T-helper 2 cell treated with Interferon-gamma antibody and Interleukin-4, amounts not matched to agents 100 ng/mL and 5 ng/mL, for 36 hours (primary cell): ENCODE measurements around the gene RAB3B. TPM values are rescaled to one million over a fixed set of nuclear protein-coding genes. Genes with fewer than 3 reads are reported as not detected.

Experiments
- intact Hi-C: fragments of 100-400 bp; cut with micrococcal nuclease; formaldehyde crosslinking; loops from one replicate; pipeline ENCODE4 v1.15.1; 2023
- total RNA-seq: library from RNA; stranded (reverse); gene quantifications from 2 replicates; pipeline ENCODE4 v1.2.3, GENCODE V29; 2022

Gene RAB3B
- total RNA-seq, 1 donor from 2014 or later = 0.05 TPM

- intact Hi-C loops = no loop called here
Measured at GRCh38 chr1:51957618-51958017, 32.9 kb downstream of the RAB3B start.

DNA sequence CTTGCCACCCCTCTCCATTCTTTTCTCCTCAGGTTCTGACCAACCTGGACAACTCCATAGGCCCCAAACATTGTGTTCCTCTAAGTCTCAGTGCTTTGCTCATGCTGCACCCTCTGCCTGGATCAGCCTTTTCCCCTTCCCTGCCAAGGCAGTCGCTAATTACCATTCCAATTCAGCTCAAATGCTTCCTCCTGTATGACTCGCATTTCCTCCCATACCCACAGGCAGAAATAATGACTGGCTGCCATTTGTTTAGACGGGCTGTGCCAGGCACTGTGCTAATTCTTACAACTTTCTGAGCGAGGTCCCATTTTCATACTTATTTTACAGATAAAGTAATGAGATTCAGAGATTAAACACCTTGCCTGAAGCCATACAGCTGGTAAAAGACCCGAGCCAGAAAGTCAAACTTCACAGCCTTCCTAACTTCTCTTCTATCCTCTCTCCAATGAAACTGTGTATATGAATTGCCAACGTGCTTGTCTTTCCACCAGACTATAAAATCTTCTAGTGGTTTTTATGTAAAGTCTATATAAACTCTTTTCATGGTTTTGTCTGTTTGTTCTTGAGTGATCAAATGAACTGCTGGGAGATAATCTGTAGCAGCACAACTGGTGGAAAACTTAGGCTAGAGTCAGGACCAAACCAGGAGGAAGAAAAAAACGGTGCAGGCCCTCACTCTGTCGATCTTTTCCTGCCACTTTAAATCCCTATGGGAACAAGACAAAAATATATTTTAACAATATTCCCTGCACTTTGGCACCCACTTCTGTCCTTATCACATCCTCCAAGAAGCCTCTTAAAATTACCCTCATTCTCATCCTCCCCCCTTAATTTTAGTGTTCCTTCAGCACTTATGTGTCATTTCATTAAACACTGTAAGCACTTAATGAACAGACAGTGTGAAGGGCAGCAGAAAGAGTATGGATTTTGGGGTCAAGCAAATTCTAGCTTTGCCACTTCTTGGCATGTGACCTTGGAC lies 33.7 kb downstream of the RAB3B start:
- intact Hi-C loops = no loop called here

GRCh38 chr1:51955797-51956527 lies 34.5 kb downstream of the RAB3B start:
- intact Hi-C loops = no loop called here

DNA sequence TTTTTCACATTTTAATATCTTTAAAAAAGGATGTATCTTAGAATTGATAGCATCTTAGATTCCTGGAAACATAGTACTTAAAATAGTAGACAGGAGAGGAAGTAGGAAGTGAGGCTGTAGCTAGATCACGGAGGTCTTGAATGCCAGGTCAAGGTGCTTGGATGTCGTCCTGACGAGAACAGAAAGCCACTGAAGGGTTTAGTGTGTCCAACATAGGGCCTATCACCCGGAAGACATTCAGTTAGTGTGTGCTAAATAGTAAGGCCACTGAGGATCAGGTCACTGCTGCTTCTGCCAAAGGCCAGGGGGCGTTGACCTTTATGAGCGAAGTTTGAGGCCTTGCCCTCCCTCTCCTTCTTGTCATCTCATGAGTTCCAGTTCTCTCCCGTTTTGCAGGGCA lies 35.7 kb downstream of the RAB3B start:
- intact Hi-C loops = no loop called here

- intact Hi-C loops = no loop called here
Measured at GRCh38 chr1:51953079-51953478, 37.4 kb downstream of the RAB3B start.

DNA sequence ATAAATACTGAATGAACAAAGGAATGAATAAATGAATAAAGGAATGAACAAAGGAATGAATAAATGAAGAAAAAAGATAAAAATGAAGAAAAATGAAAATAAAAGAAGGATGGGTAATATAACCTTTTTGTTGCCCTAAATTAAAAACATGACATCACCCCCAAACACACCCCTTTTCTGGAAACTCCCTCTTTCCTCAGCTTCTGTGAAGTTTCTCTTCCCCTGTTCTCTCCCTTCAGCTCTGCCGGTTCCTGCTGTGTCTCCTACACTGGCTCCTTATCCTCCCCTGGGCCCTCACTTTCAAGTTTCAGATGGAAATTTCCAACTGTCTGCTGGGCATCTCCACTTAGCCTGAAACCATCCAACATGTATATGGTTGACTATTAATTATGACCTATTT lies 37.9 kb downstream of the RAB3B start:
- intact Hi-C loops = no loop called here

DNA sequence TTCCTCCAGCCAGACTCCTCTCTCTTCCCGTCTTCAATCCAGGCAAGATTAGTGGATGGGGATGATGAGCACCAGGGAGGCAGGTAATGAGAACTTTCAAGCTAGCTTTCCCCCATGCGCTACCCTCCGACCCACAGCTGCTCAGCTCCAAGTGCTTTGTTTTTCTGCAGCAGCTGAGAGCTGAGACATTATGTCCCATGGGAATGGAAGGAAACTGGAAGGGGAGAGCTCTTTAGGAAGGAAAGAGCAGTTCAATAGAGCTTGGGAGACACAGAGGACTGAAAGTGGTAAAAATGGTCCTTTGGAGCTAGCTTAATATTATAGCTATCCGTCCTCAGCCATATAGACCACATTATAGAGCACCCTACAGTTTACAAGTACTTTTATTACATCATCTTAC lies 39.8 kb downstream of the RAB3B start:
- intact Hi-C loops = no loop called here

DNA sequence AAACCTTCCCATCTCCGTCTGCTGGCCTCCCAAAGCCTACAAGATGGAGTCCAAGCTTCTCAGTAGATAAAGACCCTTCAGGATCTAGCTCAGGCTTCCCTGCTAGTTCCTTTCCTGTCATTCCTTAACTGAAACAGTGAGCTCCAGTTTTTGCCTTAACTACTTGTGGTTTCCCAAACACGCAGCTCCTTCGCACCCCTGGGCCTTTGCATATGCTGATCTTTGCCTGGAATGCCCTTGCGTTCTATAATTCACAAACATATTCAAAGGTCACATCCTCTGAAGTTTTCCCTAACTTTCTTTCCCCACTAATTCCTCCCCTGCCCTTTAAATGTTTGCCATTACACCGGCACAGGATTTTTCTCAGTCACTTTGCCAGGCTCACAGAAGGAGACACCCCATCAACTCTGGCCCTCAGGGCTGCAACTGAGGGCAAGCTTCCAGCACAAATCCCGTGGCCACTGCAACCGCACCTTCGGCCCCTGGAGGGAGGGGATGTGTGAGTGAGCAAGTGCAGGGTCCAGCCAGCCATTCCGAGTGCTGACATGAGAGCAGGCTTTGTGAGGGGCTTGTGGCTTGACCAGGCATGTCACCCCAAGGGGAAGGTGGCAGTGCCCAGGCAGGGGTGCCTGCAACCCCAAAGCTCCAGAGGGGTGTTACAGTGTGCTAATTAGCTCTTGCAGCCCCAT lies 41.3 kb downstream of the RAB3B start:
- intact Hi-C loops = no loop called here

DNA sequence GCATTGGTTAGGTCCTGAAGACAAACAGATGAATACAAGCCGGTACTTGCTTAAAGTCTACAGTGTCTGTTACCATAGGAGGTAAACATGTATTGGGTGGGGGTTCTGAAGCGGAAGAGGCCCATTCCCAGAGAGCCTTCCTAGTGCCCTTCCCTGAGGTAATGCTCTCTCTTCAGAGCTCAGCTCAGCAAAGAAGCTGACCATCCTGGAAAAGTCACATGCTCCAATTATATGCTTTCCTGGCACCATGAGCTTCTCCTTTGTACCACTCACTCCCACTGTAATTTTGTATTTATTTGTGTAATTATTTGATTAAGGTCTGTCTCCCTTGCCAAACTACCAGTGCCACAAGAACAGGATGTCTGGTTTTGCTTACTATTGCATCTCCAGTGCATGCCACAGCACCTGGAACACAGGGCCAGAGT lies 42.0 kb downstream of the RAB3B start:
- intact Hi-C loops = no loop called here

DNA sequence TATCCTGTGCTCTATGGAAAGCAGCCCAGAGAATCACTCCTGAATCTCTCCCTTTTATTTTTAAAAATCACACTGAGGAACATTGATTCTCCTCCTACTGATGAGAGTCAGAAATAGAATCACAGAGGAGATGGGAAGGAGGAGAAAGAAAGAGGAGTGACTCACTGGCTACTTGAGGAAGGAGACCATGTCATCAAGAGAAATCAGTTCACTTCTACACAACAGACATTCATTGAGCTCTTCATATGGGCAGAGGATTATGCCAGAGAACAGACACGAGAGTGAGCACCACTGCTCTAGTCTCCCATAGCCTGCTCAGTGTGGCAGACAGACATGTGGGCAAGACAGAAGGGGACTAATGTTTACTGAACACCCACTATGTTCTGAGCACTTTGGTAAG lies 44.2 kb downstream of the RAB3B start:
- intact Hi-C loops = no loop called here

- intact Hi-C loops = no loop called here
Measured at GRCh38 chr1:51945591-51945990, 44.9 kb downstream of the RAB3B start.

DNA sequence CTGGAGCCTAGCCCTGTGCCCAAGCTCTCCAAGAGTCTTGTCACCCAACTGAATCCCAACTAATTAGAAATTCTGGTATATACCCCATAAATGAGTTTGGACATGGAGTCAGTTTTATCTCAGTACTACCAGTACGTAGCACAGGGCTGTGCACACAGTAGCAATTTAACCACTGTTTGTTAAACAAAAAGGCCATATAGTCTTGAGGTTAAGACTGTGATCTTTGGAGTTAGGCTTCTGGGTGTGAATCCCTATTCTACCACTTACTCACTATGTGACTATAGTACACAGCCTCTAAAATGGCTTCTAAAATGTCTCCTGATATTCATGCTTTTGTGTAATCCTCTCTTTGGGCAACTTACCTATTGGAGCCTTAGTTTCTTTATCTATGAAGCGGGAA lies 48.2 kb downstream of the RAB3B start:
- intact Hi-C loops = no loop called here

DNA sequence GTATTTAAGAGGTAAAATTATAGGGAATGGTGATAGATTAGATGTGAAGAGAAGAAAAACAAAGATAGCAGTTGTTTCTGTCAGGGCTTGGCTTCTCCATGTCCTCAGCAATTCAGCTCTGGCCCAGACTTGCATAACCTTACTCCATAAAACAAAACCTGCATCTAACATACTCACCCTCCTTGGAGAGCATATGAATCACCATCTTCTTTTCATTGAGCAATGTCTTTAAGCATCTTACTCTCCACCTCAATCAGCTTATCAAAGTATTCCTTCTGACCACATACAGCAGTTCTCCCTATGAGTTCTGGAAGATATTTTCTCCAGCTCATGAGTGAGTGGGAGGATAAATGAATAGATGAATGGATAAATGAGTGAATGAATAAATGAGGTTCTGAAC lies 49.0 kb downstream of the RAB3B start:
- intact Hi-C loops = no loop called here

- intact Hi-C loops = no loop called here
Measured at GRCh38 chr1:51937112-51937511, 53.4 kb downstream of the RAB3B start.

DNA sequence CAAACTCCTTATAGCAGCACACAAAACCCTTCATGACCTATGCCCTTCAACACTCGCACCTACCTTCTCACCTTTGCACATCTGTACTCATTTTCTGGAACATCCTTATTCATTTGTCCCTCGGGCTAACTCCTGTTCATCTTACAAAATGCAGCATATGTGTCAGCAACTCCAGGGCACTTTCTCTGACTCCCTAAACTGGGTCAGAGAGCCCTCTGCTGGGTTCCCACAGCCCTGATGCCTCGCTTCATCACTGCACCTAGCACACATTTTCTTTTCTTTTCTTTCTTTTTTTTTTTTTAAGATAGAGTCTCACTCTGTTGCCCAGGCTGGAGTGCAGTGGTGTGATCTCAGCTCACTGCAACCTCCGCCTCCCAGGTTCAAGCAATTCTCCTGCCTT lies 54.0 kb downstream of the RAB3B start:
- intact Hi-C loops = no loop called here

DNA sequence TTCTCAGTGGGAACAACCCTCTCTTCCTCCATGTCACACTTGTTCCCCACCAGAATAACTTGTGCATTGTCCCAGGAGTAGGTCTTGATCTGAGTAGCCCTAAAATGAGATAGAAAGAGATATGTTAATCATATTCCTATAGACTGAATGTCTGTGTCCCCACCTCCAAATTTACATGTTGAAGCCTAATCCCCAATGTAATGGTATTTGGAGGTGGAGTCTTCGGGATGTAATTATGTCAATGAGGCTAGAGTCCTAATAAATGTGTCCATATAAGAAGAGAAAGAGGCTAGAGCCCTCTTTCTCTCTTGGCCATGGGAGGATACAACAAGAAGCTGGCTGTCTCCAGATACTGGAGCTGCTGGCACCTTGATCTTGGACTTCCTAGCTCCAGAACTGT lies 57.2 kb downstream of the RAB3B start:
- intact Hi-C loops = no loop called here

- intact Hi-C loops = no loop called here
Measured at GRCh38 chr1:51930329-51930728, 60.2 kb downstream of the RAB3B start.

DNA sequence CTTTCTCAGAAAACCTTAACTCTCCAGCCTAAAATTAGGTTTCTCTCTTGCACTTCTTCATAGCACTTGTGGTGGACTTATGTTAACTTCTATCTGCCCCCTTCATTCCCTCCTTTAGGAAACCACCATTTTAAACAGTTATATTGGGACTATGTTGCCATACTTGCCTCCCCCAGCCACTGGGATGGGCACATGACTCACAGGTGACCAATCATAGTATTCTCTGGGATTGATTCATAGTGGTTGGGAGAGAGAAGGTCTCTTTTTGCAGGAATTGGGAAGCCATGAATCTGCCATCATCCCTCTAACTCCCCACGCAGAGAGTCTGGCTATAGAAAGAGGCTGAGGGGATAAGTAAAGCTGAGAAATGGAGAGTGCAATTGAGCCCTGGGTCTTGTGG lies 61.6 kb downstream of the RAB3B start:
- intact Hi-C loops = no loop called here

- intact Hi-C loops = no loop called here
Measured at GRCh38 chr1:51927029-51927428, 63.5 kb downstream of the RAB3B start.

DNA sequence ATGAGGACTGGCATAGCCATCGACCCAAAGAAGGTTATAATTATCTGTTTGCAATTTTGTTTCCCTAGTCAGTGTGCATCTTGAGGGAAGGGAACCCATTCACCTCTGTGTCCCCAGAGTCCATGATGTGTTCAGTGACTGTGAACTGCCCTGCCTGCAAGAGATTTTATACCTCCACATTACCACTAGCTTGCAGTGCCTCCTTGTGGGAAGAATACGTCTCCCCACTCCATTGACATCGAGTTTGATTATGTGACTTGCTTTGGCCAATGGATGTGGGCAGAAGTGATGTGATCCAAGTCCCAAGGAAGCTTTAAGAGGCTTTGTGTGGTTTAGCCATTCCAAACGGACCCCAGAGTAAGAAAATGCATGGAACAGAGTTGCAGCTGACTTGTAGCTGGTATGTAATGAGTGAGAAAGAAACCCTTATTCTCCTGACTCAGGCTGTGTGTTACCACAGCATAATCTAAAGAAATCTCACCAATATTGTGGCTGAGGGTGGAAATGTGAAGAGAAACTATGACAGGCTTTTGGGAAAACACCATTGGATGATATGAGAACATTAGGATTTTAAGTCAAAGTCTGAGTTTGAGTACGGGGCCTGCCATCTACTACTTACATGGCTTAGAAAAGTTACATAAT lies 64.2 kb downstream of the RAB3B start:
- intact Hi-C loops = no loop called here

- intact Hi-C loops = no loop called here
Measured at GRCh38 chr1:51924455-51924854, 66.0 kb downstream of the RAB3B start.
